PFSK-1 (cell line): ENCODE measurements around the gene CNGA3.

ENCODE experiments used
- FOXP2 ChIP-seq: optimal IDR thresholded peaks from 2 replicates; pipeline ENCODE3; 2011; ENCODE audit warnings: borderline replicate concordance, control low read depth, inconsistent platforms; ENCODE audit not compliant: insufficient read depth; ENCODE audit errors: extremely low read length, extremely low read depth
- POLR2AphosphoS5 ChIP-seq: IDR thresholded peaks from 2 replicates; pipeline ENCODE4 v1.6.1; 2012; ENCODE audit warnings: low read depth, mild to moderate bottlenecking, control low read depth, low read length, moderate library complexity
- SIN3A ChIP-seq: IDR thresholded peaks from 2 replicates; pipeline ENCODE4 v1.6.1; 2012; ENCODE audit warnings: mild to moderate bottlenecking, low read length, moderate library complexity, borderline replicate concordance; ENCODE audit not compliant: insufficient read depth
- TAF1 ChIP-seq: IDR thresholded peaks from 2 replicates; pipeline ENCODE4 v1.6.1; 2012; ENCODE audit warnings: low read length, control low read depth, borderline replicate concordance; ENCODE audit not compliant: insufficient read depth
- TF ChIP-seq, protein P1 (sequence below), 2 experiments: IDR thresholded peaks; 2 replicates each; pipeline versions ENCODE4 v1.6.1 to v1.8.0; 2011 to 2012; ENCODE audit warnings: low read depth in 2 of 2, low read length in 2 of 2, control low read depth in 1 of 2, inconsistent platforms in 1 of 2, mild to moderate bottlenecking in 1 of 2, moderate library complexity in 1 of 2; ENCODE audit not compliant: insufficient read depth in 1 of 2

GRCh38 chr2:98434492-98434891, 88.2 kb downstream of the CNGA3 start:
- TF ChIP-seq TAF1, result no peak
- TF ChIP-seq SIN3A, result no peak
- no peak for TF ChIP-seq POLR2AphosphoS5
- TF ChIP-seq FOXP2, result no peak
- TF ChIP-seq, protein P1, sequence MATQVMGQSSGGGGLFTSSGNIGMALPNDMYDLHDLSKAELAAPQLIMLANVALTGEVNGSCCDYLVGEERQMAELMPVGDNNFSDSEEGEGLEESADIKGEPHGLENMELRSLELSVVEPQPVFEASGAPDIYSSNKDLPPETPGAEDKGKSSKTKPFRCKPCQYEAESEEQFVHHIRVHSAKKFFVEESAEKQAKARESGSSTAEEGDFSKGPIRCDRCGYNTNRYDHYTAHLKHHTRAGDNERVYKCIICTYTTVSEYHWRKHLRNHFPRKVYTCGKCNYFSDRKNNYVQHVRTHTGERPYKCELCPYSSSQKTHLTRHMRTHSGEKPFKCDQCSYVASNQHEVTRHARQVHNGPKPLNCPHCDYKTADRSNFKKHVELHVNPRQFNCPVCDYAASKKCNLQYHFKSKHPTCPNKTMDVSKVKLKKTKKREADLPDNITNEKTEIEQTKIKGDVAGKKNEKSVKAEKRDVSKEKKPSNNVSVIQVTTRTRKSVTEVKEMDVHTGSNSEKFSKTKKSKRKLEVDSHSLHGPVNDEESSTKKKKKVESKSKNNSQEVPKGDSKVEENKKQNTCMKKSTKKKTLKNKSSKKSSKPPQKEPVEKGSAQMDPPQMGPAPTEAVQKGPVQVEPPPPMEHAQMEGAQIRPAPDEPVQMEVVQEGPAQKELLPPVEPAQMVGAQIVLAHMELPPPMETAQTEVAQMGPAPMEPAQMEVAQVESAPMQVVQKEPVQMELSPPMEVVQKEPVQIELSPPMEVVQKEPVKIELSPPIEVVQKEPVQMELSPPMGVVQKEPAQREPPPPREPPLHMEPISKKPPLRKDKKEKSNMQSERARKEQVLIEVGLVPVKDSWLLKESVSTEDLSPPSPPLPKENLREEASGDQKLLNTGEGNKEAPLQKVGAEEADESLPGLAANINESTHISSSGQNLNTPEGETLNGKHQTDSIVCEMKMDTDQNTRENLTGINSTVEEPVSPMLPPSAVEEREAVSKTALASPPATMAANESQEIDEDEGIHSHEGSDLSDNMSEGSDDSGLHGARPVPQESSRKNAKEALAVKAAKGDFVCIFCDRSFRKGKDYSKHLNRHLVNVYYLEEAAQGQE (IDR thresholded peaks at IDR 0.05; ENCODE audit: insufficient read depth in 1 of 2, low read depth in 2 of 2, low read length in 2 of 2), result no peak
